CD4-positive, alpha-beta memory T cell (primary cell): ENCODE measurements around the gene KCNAB3. TPM values are rescaled to one million over a fixed set of nuclear protein-coding genes. Genes with fewer than 3 reads are reported as not detected.

Experiments used
- CTCF ChIA-PET: fragments of 350-600 bp; sonication (Branson Sonifier 250); formaldehyde crosslinking; loops from one replicate; lab custom pipeline; 2021; ENCODE audit warnings: inconsistent platforms; ENCODE audit not compliant: partially characterized antibody; lab: Charles Lee
- POLR2A ChIA-PET: fragments of 350-600 bp; sonication (Branson Sonifier 250); formaldehyde crosslinking; loops from one replicate; lab custom pipeline; 2021; ENCODE audit not compliant: partially characterized antibody; lab: Charles Lee
- DNase-seq, 5 donors: peaks; one replicate each; pipeline versions ENCODE4 v3.0.0 to v3.0.0-alpha.2; 2020 to 2022; ENCODE audit warnings: mixed read lengths in 1 of 5
- H3K27ac ChIP-seq: one replicate; pipeline ENCODE4 v1.7.0; 2013; ENCODE audit warnings: low read depth, low read length
- H3K27me3 ChIP-seq: 2 replicates; pipeline ENCODE4 v1.7.0; 2013; ENCODE audit warnings: mild to moderate bottlenecking, low read length, moderate library complexity; ENCODE audit not compliant: insufficient read depth
- H3K36me3 ChIP-seq: 2 replicates; pipeline ENCODE4 v1.7.0; 2013; ENCODE audit warnings: mild to moderate bottlenecking, low read length, moderate library complexity; ENCODE audit not compliant: insufficient read depth
- H3K4me1 ChIP-seq: 2 replicates; pipeline ENCODE4 v1.7.0; 2013; ENCODE audit warnings: mild to moderate bottlenecking, low read length, moderate library complexity; ENCODE audit not compliant: insufficient read depth
- H3K4me3 ChIP-seq, 2 donors: one replicate each; pipeline ENCODE4 v1.7.0; 2013; ENCODE audit warnings: low read length in 2 of 2, mild to moderate bottlenecking in 1 of 2
- H3K9me3 ChIP-seq, 2 donors: one replicate each; pipeline ENCODE4 v1.7.0; 2013; ENCODE audit warnings: low read length in 2 of 2, control low read depth in 1 of 2; ENCODE audit not compliant: control insufficient read depth in 1 of 2
- H3K27ac Mint-ChIP-seq, 7 donors: one replicate each; pipeline ENCODE4 v1.8.0; 2020 to 2021; ENCODE audit warnings: mixed read lengths in 7 of 7, mild to moderate bottlenecking in 6 of 7, inconsistent platforms in 3 of 7, moderate library complexity in 3 of 7
- H3K27me3 Mint-ChIP-seq, 2 donors: one replicate each; pipeline ENCODE4 v1.8.0; 2020 to 2021; ENCODE audit warnings: mixed read lengths in 2 of 2
- H3K36me3 Mint-ChIP-seq, 2 donors: one replicate each; pipeline ENCODE4 v1.8.0; 2020 to 2021; ENCODE audit warnings: mixed read lengths in 2 of 2, inconsistent platforms in 1 of 2, mild to moderate bottlenecking in 1 of 2
- H3K4me1 Mint-ChIP-seq, 4 donors: one replicate each; pipeline ENCODE4 v1.8.0; 2020 to 2021; ENCODE audit warnings: mixed read lengths in 4 of 4, mild to moderate bottlenecking in 1 of 4
- H3K4me3 Mint-ChIP-seq, 8 donors: one replicate each; pipeline ENCODE4 v1.8.0; 2020 to 2021; ENCODE audit warnings: mixed read lengths in 8 of 8, mild to moderate bottlenecking in 7 of 8, moderate library complexity in 6 of 8, inconsistent platforms in 3 of 8
- H3K9me3 Mint-ChIP-seq, 8 donors: one replicate each; pipeline ENCODE4 v1.8.0; 2020 to 2021; ENCODE audit warnings: mixed read lengths in 8 of 8, mild to moderate bottlenecking in 5 of 8, inconsistent platforms in 3 of 8, moderate library complexity in 1 of 8
- intact Hi-C: fragments of 100-400 bp; cut with micrococcal nuclease; formaldehyde crosslinking; loops from one replicate; pipeline ENCODE4 v1.15.1; 2023
- polyA plus RNA-seq, 2 donors: library from polyadenylated mRNA; unstranded; fragments of 300-500 nt; fragmentation: Illumina TruSeq; gene quantifications; one replicate each; pipeline ENCODE4 v1.2.3, GENCODE V29; 2021
- total RNA-seq, 2 experiments: library from RNA; stranded (reverse); gene quantifications; one replicate each; pipeline ENCODE4 v1.2.3, GENCODE V29; 2021

Gene KCNAB3
- total and polyA plus RNA-seq, 4 experiments from 2014 or later: 0.53 to 14.4 (median 13.4) TPM; not detected in 1

DNA sequence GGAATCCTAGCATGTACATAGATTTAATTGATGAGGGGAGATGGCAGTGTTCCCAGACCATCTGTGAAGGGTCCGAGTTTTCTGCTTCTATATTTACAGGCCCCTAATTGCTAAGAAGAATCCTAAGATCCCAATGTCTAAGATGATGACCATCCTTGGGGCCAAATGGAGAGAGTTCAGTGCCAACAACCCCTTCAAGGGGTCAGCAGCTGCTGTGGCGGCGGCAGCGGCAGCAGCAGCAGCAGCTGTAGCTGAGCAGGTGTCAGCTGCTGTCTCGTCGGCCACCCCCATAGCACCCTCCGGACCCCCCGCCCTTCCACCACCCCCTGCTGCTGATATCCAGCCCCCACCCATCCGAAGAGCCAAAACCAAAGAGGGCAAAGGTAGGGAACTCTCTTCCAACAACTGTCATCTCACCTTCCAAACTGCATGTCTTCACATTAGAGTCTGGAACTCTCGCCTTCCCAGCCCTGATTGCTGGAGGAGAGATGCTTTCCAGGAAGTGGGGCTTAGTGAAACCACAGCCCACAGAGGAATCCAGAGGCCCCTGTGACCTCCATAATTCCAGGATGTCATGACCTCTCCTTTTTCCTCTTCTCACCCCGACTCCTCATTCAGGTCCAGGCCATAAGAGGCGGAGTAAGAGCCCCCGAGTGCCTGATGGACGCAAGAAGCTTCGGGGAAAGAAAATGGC lies 36.3 kb downstream of the KCNAB3 start:
- no peak overlapping the region for H3K4me3 ChIP-seq
- Mint-ChIP-seq H3K27ac (peak overlapping the region in 1 of 7 donors; percentile 57), H3K9me3 (no peaks in the 10 kb centered on the region), H3K4me1 (peaks cover 7 to 37% (median 17%) of the 10 kb centered on the region in 4 donors), H3K4me3 (no peak overlapping the region), H3K36me3 (peaks cover 55 to 73% of the 10 kb centered on the region in 2 donors), H3K27me3 (no peaks in the 10 kb centered on the region)
- peaks cover 17% of the 10 kb centered on the region for H3K4me1 ChIP-seq
- no peak for DNase-seq
- ChIA-PET CTCF (no interaction called here), POLR2A (no interaction called here)
- intact Hi-C loops: no loop called here
- H3K27ac ChIP-seq: no peak overlapping the region
- peaks cover 74% of the 10 kb centered on the region for H3K36me3 ChIP-seq
- H3K27me3 ChIP-seq: no peaks in the 10 kb centered on the region
- no peaks in the 10 kb centered on the region for H3K9me3 ChIP-seq

DNA sequence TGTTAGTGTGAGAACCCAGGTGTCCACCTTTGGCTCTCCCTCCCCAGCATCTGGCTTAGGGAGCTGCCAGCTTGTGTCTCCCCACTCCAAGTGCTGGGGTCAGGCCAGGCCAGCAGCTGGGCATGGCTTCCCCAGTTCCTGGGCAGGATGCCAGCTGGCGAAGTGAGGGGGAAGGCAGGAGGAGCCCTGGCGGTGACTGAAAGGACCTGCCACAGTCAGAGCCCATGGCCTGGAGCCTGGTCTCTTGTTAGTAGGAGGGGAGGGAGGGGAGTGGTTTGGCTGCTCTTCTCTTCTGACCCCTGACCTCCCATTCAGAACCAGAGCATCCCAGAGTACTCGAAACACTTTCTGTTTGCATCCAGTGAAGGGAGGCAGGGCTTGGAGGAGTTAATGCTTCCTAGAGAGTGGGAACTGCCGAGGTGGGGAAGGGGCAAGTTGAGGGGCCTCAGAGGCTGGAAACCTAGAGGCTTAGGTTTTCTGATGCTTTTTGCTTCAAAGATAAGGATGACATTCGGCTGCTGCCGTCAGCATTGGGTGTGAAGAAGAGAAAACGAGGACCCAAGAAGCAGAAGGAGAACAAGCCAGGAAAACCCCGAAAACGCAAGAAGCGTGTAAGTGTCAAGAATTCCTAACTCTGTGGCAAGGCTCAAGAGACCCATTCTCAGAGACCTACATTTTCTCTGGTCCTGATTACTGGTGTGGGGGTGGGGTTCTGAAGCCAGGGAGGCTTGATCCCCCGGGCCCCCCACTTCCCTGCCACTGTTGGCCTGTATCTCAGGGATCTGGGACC lies 40.3 kb downstream of the KCNAB3 start:
- Histone ChIP-seq H3K36me3 (peaks cover 42% of the 10 kb centered on the region), H3K4me3 (peak overlapping the region; percentile 86 to 96), H3K27me3 (no peaks in the 10 kb centered on the region), H3K27ac (peak overlapping the region; percentile 65), H3K9me3 (no peaks in the 10 kb centered on the region), H3K4me1 (peaks cover 30% of the 10 kb centered on the region)
- H3K9me3 Mint-ChIP-seq: no peaks in the 10 kb centered on the region
- peak in 2 of 5 donors; percentile 14 to 20 for DNase-seq
- peaks cover 8 to 11% (median 9%) of the 10 kb centered on the region in 4 donors for H3K4me1 Mint-ChIP-seq
- CTCF ChIA-PET: interaction anchor here (1.6 kb wide), 2 partner anchors 23 to 99 kb away, joined by 5 to 8 read pairs; no protein-coding TSS in a partner anchor
- intact Hi-C loops: no loop called here
- H3K27ac Mint-ChIP-seq: peak overlapping the region in 4 of 7 donors; percentile 55 to 84 (median 69)
- POLR2A ChIA-PET: interaction anchor here (0.8 to 1.3 kb wide), 7 partner anchors 9 to 101 kb away, joined by 3 to 5 read pairs (median 3); partner anchors contain the start of gene RNF227
- H3K4me3 Mint-ChIP-seq: peak overlapping the region in 3 of 8 donors; percentile 13 to 31 (median 17)
- H3K27me3 Mint-ChIP-seq: no peaks in the 10 kb centered on the region
- H3K36me3 Mint-ChIP-seq: peaks cover 26 to 51% of the 10 kb centered on the region in 2 donors

DNA sequence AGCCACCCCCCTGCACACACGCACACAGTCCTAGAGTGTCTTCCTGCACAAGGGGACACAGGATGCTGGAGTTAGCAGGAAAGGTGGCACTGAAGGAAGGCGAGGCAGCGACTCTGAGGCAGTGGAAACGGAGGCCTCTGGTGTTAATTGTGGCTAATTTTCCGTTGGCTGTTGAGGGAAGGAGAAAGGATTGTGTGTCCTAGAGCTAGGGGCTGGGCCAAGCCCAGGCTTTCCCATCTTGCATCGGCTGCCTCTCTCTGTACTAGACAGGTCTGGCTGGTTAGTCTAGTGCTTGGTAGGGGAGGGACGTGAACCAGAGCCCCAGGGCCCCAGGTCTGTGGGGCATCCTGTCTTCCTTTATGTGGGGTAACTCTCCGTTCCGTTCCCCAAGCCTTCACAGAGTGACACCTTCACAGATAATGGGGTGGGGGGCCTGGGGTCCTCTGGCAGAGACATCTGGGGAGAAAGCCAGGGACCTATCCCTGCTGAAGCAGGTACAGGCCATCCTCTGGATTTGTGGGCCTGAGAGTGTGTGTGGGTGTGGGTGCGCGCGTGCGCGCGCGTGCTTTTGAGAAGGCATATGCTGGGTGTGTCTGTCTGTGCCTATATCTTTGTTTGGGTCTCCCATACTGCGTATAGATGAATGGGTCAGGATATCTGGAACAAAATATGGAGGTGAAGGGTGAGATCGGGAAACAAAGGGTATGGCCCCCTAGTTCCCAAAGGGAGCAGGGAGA lies 41.3 kb downstream of the KCNAB3 start, which contains the start of gene CHD3:
TSS of gene CHD3 (plus strand) at position 606 of the 737 bp plus-strand sequence. CDS start 212 bp downstream, outside the sequence.
- POLR2A ChIA-PET: interaction anchor here (0.6 to 1.4 kb wide), 10 partner anchors 8 to 102 kb away, joined by 3 to 5 read pairs (median 3); partner anchors contain the start of gene RNF227
- intact Hi-C loops: no loop called here
- H3K27me3 Mint-ChIP-seq: no peaks in the 10 kb centered on the region

DNA sequence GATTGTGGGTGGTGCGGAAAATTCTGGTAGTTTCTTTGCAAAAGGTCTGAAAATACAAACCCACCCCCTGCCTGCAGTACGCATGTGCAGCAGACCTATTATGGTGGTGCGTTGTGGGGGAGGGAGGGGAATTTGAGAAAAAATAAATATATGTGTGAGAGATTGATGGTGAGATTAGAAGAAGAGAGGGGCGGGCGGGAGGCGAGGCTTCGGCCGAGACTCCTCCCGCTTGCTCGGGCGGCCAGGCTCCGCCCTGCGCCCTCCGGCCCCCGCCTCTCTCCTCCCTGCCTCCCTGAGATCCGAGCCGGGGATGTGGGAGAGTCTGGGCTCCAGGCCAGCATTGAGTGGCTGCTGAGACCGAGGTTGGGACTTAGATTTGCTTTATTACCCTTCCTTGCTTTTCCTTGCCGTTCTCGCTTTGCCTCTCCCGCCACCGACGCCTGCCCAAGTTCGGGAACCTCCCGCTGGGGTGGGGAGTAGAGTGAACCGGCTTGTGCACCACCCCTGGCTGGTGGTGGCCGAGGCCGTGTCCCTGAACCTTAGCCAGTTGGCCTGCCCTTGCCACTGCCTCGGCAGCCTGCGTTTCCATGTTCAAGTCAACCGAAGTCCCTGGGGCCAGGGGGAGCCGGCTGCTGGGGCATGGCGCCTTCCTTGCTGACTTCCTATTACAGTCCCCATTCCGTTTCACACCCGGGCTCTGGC lies 42.0 kb downstream of the KCNAB3 start:
- Histone ChIP-seq H3K4me1 (peaks cover 46% of the 10 kb centered on the region), H3K27ac (peak overlapping the region; percentile 65), H3K36me3 (peaks cover 28% of the 10 kb centered on the region), H3K4me3 (peak overlapping the region; percentile 86 to 96), H3K27me3 (no peaks in the 10 kb centered on the region), H3K9me3 (no peaks in the 10 kb centered on the region)
- Mint-ChIP-seq H3K36me3 (peaks cover 21 to 37% of the 10 kb centered on the region in 2 donors), H3K27me3 (no peaks in the 10 kb centered on the region), H3K4me3 (no peak overlapping the region), H3K9me3 (no peaks in the 10 kb centered on the region), H3K27ac (no peak overlapping the region), H3K4me1 (peaks cover 10 to 16% (median 12%) of the 10 kb centered on the region in 4 donors)
- CTCF ChIA-PET: interaction anchor here (1.6 kb wide), 1 partner anchor 101 kb away, joined by 8 read pairs; no protein-coding TSS in a partner anchor
- POLR2A ChIA-PET: interaction anchor here (1.4 kb wide), 1 partner anchor 102 kb away, joined by 4 read pairs; no protein-coding TSS in a partner anchor
- intact Hi-C loops: loop anchor here (1.0 to 2.0 kb wide), 7 partner anchors 19 to 101 kb away; partner anchors contain the start of genes CNTROB and NAA38
- peak; percentile 89 to 95 (median 92) for DNase-seq

More for the DNA sequence above, 41.3 kb downstream of the KCNAB3 start, which contains the start of gene CHD3:
- Mint-ChIP-seq H3K9me3 (no peaks in the 10 kb centered on the region), H3K36me3 (peaks cover 21 to 41% of the 10 kb centered on the region in 2 donors), H3K4me3 (peak within 1 kb of the TSS in 3 of 8 donors; percentile 13 to 31 (median 17)), H3K4me1 (peaks cover 10 to 16% (median 12%) of the 10 kb centered on the region in 4 donors), H3K27ac (peak within 1 kb of the TSS in 3 of 7 donors; percentile 68 to 84 (median 70))
- peak within 1 kb of the TSS; percentile 65 for H3K27ac ChIP-seq
- H3K4me3 ChIP-seq: peak within 1 kb of the TSS; percentile 86 to 96
- H3K9me3 ChIP-seq: no peaks in the 10 kb centered on the region
- no peaks in the 10 kb centered on the region for H3K27me3 ChIP-seq
- peaks cover 32% of the 10 kb centered on the region for H3K36me3 ChIP-seq
- peaks cover 39% of the 10 kb centered on the region for H3K4me1 ChIP-seq
- DNase-seq: peak; percentile 36 to 63 (median 43)
- CTCF ChIA-PET: interaction anchor here (1.6 kb wide), 2 partner anchors 24 to 100 kb away, joined by 5 to 8 read pairs; no protein-coding TSS in a partner anchor

DNA sequence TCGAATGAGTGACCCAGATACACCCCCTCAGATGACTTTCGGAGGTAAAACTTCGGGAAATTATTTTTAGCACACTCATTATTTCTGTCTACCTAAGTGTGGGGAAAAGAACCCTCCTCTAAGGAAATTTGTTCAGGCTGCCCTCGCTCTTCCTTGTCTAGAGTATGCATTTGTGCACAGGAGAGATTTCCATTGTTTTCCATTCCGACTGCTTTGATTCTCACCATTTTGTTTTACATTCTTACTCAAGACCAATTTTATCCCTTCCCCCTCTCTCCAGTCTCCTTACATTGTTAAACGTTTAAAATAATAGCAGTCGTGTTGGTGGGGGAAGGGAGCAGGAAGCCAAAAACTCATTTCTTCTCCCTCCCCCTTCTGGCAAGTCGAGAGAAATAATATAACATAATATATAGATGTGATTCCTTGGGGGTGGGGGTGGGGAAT lies 42.6 kb downstream of the KCNAB3 start:
- intact Hi-C loops: loop anchor here (1.0 to 2.0 kb wide), 7 partner anchors 18 to 101 kb away; partner anchors contain the start of genes CNTROB and NAA38
- H3K9me3 ChIP-seq: no peaks in the 10 kb centered on the region
- POLR2A ChIA-PET: interaction anchor here (1.0 to 2.2 kb wide), 5 partner anchors 11 to 103 kb away, joined by 3 to 19 read pairs (median 5); partner anchors contain the start of gene KDM6B
- H3K4me3 ChIP-seq: peak overlapping the region; percentile 86 to 96
- peak overlapping the region; percentile 65 for H3K27ac ChIP-seq
- Mint-ChIP-seq H3K4me1 (peaks cover 10 to 16% (median 12%) of the 10 kb centered on the region in 4 donors), H3K9me3 (no peaks in the 10 kb centered on the region), H3K27me3 (no peaks in the 10 kb centered on the region), H3K27ac (no peak overlapping the region), H3K36me3 (peaks cover 19 to 36% of the 10 kb centered on the region in 2 donors), H3K4me3 (no peak overlapping the region)
- peaks cover 52% of the 10 kb centered on the region for H3K4me1 ChIP-seq
- no peaks in the 10 kb centered on the region for H3K27me3 ChIP-seq
- CTCF ChIA-PET: interaction anchor here (1.3 to 2.2 kb wide), 3 partner anchors 24 to 30 kb away, joined by 3 to 9 read pairs (median 5); partner anchors contain the start of gene NAA38
- DNase-seq: no peak
- peaks cover 26% of the 10 kb centered on the region for H3K36me3 ChIP-seq
